ENCODE results near the gene PROZ. TPM values are rescaled to one million over a fixed set of nuclear protein-coding genes. Genes with fewer than 3 reads are reported as not detected.

The PROZ gene
- total and polyA plus RNA-seq, 2 of the 13 experiments (the other 11 are each of a cell fraction or from before 2014, with no cell fraction given), result 5.6 to 22.5 TPM

GRCh38 chr13:113208421-113209335, 50.2 kb downstream of the PROZ start, which contains the start of gene PCID2 (continued):
- no peak for TF ChIP-seq GPBP1L1 (CRISPR knock-in tag; IDR thresholded peaks at IDR 0.05)
- peak; percentile 97 for TF ChIP-seq RBFOX2 (IDR thresholded peaks at IDR 0.05; ENCODE audit: low read depth, low read length)
- TF ChIP-seq HINFP (CRISPR knock-in tag; IDR thresholded peaks at IDR 0.05; ENCODE audit: low read depth), result no peak
- peak; percentile 78 for TF ChIP-seq TBL1XR1 (IDR thresholded peaks at IDR 0.05; ENCODE audit: borderline replicate concordance, low read length, partially characterized antibody)
- TF ChIP-seq ZBTB10 (CRISPR knock-in tag; IDR thresholded peaks at IDR 0.05; ENCODE audit: borderline replicate concordance), result peak; percentile 69
- peak; percentile 93 for TF ChIP-seq GMEB1 (CRISPR knock-in tag; IDR thresholded peaks at IDR 0.05; ENCODE audit: borderline replicate concordance)
- peak; percentile 90; the same call in 1 of the 2 replicates for TF ChIP-seq SMAD9 (CRISPR knock-in tag; IDR thresholded peaks at IDR 0.05)
- peak; percentile 54; the same call in 1 of the 2 replicates for TF ChIP-seq ZNF580 (CRISPR knock-in tag; IDR thresholded peaks at IDR 0.05; ENCODE audit: borderline replicate concordance, low read depth)
- peak; percentile 76 for TF ChIP-seq ZNF768 (CRISPR knock-in tag; IDR thresholded peaks at IDR 0.05)
- TF ChIP-seq ZNF558 (CRISPR knock-in tag; IDR thresholded peaks at IDR 0.05; ENCODE audit: borderline replicate concordance), result no peak
- TF ChIP-seq MED1 (CRISPR knock-in tag; IDR thresholded peaks at IDR 0.05), result peak; percentile 84
- 0 out of 2 replicates have a peak, but pooled peaks have one; percentile 29 for TF ChIP-seq ZBTB3 (CRISPR knock-in tag; IDR thresholded peaks at IDR 0.05; ENCODE audit: borderline replicate concordance, low read depth)
- peak; percentile 43; the same call in 1 of the 2 replicates for TF ChIP-seq ZNF776 (CRISPR knock-in tag; IDR thresholded peaks at IDR 0.05)
- TF ChIP-seq TOPORS (CRISPR knock-in tag; IDR thresholded peaks at IDR 0.05), result peak; percentile 99
- no peak for TF ChIP-seq ISX (CRISPR knock-in tag; conservative IDR thresholded peaks at IDR 0.05)
- TF ChIP-seq MZF1 (CRISPR knock-in tag; IDR thresholded peaks at IDR 0.05; ENCODE audit: borderline replicate concordance), result no peak

Data from HepG2 (cell line).